RCC 7860 (cell line): ENCODE measurements around the gene MITF.

Experiments
- DNase-seq: peaks from one replicate; pipeline ENCODE4 v3.0.0-alpha.2; 2015; ENCODE audit warnings: low spot score
- FAIRE-seq: peaks from 2 replicates; lab custom pipeline; 2012; peaks lifted over from hg19 to GRCh38; lab: Jason Lieb, UNC

Gene MITF

DNA sequence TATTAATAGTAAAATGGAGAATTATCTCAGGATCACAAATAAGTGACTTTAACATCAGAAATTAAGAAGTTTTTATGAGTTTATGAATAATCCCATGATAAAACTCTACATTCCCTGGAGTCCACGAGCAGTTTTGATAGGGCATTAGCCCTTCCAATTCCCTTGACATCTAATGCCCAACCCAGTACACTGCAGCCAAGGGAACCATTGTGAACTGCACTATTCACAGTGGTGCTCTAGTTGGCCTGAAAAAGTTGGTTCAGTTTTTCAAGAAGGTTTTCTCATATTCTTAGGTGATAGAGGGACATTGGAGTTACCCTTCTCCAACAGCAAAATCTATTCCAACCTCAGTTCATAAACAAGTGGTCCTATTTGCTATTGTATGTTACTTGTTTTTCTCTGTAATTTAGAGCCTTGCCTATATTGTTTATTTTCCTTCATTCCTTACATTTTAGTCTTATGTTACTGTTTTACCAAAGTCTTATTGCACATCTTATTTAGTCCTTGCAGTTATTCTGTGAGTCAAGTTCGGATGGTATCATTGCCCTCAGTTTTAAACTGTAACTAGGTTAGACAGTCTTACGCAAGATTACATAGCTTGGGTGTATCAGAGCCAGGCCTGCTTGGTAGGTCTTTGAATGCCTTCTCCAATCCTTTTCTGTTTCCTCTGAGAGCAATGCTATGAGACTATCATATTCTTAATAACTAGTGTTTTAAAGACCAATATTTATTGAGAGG, 202.3 kb downstream of the MITF start:
- FAIRE-seq: peak; percentile 54
- DNase-seq: peak; percentile 16

DNA sequence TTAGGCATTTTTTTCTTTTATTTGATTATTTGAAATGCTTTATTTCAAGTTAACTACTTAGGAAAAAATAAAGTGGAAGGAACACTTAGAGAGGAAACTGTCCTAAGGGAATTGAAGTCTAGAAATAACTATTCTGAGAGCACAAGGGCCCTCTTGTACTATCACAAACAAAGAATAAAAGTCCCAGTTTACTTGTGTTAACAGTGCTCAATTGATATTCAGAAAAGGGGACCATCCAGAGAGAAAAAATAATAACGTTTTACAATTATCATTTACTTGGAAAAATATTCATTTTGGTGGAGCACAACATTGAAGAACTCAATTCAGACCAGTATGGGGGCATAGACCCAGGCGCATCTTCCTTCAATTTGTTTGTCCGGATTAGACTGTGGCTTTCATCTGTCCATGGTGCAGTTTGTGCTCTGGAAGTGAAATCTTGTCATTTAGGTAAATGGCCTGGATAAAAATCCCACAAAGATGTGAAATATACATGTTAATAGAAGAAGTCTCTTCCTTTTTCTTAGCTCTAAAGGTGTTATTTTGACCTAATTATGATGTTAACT, 205.7 kb downstream of the MITF start:
- no peak for DNase-seq
- FAIRE-seq: no peak

DNA sequence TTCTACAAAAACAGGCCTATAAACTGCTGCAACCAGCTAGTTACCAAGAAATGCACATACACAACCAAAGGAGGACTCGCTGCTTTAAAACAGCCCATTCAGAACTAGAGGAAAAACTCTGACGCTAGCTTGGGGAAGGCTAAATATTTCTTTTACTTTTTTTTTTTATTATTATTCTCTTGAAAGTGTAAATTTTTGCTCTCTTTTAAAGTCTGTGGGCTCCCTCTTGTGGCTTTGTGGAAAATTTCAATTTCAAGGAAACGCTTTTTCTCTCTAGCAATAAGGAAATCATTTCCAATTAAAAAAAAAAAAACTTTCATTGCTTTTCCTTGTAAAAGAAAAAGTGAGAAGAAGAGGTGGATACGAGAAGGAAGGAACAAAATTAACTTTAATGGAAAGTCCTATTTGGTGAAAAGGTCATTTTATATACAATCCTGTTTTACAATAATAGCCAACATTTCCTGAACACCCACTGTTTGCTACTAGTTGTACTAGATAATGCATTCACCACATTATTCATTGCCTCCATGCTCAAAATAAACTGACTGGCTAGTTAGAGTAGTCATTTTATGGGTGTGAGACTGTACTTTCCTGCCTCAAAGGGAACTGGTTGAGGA, 209.1 kb downstream of the MITF start:
- DNase-seq (no peak), FAIRE-seq (peak; percentile 76)

DNA sequence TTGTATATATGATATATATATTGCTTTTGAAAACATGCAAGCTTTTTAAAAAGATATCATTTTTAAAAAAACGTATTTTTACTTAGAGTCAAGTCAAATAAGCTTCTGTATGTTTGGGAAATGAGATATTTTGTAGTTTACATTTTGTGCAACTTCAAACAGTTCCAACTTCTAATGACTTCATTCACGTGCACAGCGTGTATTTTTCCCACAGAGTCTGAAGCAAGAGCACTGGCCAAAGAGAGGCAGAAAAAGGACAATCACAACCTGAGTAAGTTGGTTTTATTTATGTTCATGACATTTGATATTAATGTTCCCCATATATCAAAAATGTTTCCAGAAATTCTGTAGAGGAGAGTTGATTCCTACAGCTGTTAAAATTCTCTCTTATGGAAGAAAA, 212.4 kb downstream of the MITF start:
- FAIRE-seq (no peak), DNase-seq (no peak)

DNA sequence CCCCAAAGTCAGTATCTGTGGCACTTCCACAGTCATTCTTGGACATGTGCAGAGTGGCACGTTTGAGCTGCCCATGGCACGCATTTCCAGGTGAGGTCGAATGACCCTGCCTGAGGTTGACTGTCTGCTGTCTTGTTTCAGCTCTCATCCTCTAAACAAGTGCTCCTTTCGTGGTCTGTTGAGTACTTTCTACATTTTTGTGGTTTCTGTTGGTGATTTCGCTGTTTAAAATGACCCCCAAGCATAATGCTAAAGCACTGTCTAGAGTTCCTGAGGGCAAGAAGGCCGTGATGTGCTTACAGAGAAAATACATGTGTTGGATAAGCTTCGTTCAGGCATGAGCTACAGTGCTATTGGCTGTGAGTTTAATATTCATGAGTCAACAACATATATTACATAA, 220.3 kb downstream of the MITF start:
- no peak for FAIRE-seq

DNA sequence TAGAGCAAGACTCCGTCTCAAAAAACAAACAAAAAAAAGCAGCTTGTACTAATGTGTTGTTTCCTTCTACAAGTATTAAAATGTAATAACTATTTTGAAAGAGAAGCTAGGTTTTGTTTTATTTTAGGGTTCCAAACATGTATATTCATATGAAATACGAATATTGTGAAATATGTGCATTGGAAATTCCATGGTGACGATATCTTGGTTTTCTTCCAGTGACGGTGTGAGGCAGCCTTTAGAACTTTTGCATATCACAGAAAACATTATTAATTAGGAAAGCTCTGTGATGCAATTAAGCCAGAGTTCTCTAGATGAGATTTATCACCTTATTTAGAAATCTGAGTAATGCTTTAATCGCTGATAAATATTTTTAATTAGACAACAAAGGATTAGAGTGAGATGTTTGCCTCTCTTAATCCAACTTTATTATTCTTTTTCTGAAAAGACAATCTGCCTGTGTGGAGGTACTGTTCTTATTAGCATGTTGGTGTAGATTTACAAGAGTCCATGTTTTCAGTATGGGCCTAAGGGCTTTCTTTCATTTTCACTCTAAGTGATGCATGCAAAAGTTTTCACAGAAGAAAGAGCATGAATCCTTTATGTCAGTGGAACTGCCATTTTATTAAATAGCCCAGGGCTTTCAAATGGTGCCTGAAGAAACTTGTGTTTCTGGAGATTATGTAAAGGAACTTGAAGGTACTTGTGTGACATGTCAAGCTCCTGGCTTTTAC, 222.6 kb downstream of the MITF start:
- FAIRE-seq: no peak

More for the DNA sequence above, 220.3 kb downstream of the MITF start:
- no peak for DNase-seq

DNA sequence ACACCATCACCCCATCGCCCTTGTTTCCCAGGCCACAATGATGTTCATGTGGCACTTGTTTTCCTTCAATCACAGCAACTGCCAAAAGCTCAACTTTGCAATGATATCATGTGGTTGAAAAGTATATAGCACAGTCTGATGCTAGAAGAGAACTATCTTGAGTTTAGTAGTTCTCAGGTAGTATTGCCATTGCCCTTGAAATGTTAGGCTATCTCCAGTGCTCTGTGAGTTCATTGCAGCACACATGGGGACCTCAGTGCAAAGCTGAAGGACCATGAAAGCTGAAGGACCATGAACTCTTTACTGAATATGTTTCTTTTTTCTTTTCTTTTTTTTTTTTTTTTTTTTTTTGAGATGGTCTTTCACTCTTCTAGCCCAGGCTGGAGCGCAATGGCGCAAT, 224.4 kb downstream of the MITF start:
- DNase-seq (no peak), FAIRE-seq (no peak)

More for the DNA sequence above, 222.6 kb downstream of the MITF start:
- DNase-seq: no peak

DNA sequence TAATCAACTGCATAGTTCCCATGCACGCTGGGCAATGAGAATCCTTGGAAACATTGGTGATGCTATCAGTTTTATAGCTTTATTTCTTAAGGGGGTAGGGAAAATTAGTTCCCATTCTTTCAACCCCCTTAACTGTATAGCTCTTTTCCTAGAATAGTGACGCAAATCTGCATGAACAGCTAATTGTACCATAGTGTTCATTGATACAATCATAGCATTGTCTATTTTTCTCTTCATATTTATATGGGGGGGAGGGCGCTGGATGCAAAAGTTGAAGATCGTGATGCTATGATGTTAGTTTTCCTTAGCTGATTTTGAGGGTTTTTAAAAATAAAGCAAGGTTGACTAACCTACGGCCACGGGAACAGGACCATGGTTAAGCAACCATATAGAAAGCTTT, 227.9 kb downstream of the MITF start:
- DNase-seq (no peak), FAIRE-seq (no peak)

DNA sequence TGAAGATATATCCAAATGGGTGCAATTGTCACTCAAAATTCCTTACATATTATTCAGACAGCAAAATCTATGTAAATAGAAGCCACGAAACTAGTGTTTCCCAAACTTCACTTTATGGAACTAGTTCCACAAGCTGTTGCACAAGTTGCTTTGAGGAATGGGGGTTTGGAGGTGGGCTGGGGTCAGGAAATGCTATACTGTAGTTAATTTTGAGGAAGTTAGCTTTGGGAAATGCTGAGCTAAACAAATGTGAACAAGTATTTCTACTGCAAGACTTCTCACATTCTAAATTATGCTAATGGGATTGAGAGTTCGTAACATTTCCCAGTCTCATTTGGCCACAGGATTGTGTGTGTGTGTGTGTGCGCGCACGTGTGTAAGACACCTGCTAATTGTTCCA, 231.6 kb downstream of the MITF start:
- DNase-seq (no peak), FAIRE-seq (no peak)

DNA sequence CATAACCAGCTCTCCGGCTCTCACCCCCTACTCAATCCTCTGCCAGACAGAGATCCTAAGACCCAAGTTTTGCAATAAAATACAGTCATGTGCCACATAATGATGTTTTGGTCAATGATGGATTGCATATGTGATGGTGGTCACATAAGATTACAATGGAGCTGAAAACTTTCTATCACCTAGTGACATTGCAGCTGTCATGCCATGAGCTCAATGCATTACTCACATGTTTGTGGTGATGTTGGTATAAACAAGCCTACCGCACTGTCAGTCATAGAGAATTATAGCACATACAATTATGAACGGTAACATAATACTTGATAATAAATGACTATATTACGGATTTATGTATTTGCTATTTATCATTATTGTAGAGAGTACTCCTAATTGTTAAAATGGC, 233.4 kb downstream of the MITF start:
- DNase-seq (no peak), FAIRE-seq (no peak)

DNA sequence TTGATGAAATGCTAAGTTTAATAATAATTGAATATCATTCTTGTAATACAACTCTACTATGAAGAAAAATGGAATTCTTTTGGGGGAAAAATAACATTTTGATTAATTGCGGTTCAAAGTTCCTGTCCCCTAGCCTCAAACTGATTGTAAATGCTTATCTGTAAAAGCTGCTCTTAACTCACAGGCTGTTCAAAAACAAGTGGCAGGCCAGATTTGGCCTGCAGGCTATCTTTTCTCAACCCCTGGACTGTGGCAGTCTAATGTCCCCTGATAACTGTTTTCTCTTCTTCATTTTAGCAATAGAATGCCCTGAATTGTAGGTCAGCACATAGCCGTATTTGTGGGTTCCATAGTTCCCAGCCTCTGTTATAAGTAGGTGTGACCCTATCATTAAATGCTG, 236.8 kb downstream of the MITF start:
- no peak for FAIRE-seq

DNA sequence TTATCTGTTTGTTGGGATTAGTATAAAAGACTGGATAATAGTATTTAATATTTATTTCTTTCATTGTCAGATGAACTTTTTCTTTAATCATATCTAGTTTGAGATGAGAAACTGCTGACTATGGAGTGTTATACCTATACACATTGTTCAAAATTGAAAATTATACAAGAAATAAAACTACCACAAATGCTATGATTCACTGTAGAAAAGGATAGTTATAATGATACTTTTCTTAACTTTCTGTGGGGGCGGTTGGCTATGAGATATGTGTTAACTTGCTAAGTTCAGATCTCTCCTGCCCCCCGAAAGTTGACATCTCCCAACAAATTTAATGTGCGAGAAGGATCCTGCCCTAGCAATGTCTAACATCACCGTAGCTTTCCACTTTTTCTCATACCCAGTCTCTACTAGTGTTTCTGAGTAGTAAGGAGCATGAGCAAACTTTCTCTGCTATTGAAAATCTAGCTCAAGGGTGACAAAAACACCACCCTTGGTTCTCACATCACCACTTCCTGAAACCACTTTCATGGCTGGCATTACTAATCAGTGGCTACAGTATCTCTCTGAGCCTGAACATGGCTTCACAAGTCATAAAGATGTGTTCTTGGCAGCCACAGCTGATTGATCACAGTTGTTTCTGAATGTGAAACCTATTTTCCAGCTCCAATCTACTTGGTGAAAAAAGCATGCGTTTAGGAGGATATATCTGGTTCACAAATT, 244.4 kb downstream of the MITF start:
- FAIRE-seq (no peak), DNase-seq (no peak)

More for the DNA sequence above, 236.8 kb downstream of the MITF start:
- DNase-seq: no peak

DNA sequence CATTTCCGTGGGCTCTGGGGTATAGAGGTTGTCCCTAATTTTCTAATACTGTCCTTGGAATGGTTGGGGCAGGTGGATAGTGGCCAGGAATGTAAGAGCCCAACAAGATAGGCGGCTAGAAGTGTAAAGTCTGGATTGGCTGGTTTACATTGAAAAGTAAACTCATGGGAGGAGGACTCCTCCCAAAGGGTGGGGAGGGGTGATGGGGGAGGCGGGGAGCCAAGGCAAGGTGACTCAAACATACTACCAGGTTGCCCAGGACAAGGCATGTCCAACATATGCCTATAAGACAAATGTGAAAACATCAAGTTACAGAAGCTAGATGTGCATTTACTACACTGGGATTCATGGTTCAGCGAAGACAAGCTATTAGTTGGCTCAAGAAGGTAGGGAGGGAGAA, 246.0 kb downstream of the MITF start:
- FAIRE-seq: no peak
- DNase-seq: no peak

DNA sequence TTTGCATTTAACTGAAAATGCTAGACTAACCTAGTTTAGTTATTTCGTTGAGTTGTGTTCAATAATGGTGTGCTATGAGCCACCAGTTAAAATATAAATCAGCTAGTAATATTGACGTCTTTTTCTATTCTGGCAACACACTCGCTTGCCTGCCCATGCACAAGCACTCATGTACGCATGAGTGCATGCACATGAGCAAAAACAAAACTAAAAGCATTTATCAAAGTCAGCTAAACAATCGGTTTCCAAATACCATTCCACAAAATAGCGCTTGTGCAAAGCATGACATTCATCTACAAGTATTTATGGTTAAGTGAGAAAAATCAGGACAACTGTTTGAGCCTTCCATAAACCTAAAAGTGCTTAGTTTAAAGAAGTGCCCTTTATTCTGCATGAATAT, 247.2 kb downstream of the MITF start:
- DNase-seq (no peak), FAIRE-seq (no peak)

DNA sequence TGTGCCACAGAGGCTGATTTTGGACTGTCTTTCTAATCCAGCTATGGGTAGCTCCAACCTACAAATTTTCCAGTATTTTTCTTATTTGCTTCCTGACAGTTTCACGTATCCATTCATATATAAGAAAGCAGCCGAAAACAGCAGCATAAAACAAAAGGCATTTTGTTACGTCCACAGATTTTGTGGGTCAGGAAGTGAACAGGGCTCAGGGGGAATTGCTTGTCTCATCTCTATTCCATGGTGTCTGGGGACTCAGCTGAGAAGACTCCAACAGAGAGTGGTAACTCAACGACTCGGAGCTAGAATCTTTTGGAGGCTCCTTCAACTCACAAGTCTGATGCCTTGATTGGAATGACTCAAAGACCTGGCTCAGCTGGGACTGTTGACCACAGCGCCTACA, 248.6 kb downstream of the MITF start:
- FAIRE-seq: no peak

DNA sequence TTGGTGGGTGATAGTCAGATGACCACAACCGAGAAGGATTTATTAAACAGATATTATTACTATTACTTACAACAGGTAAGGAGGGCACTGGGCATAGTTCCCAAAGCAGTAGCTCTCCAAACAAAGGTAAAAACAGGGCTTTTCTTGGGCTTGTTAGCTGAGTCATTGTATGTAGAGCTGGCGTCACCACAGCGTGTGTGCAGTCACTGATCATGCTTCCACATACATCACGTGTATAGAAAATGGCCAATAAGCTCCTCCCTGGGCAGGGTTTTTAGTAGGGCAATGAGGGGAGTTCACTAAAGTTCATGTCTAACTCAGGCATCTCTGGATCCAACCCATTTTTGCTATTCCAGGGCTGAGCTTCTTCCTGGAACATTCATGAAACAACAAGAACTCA, 254.5 kb downstream of the MITF start:
- FAIRE-seq: no peak
- DNase-seq: no peak

More for the DNA sequence above, 248.6 kb downstream of the MITF start:
- DNase-seq: no peak

DNA sequence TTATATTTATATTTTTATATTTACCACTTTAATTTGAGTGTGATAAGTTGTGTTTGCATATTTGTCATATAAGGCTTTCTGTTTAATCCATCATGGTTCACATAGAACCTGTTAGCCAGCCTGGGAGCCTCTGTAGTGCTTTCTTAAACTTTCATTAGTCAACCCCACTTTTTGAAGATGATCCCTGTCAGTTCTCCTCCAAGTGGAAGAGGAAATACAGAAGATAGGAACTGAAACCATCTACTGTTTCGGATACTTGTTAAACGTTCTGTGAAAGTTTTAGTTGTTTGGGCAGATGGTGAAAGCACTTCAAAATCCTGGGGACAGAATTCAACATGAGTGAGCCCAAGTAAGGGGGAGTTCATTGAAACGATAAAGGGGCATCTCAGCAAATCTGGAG, 255.7 kb downstream of the MITF start:
- FAIRE-seq: no peak

DNA sequence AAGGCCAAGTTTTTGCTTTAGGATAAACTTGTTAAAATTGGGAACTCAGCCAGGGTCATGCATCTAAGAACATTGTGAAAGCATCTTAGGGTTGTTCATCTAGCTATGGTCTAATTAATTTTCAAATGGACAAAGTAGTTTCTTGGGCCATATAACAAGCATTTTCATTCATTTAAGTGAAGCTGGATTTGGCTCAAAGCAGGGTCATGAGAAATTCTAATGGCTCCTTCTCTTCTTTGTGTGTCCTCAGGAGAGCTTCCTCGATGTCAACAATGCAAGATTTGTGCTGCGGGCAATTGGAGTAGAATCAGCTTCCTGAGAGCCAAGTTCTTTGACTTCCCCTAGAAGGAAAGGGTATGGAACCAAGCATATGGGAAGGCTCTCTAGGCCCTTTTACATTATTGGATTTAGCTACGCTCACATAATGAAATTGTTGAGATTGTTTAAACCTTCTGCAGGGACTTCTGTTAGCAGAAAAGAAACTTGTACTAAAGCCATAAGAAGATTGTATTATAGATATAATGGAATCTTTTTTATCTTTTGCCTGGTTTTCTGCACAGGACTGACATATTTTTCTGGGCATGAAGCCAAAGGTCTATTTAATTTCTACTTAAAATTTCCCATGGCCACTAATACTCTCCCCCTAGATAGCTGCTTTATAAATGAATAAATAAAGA, 258.5 kb downstream of the MITF start:
- DNase-seq (no peak), FAIRE-seq (no peak)

More for the DNA sequence above, 255.7 kb downstream of the MITF start:
- DNase-seq: no peak

DNA sequence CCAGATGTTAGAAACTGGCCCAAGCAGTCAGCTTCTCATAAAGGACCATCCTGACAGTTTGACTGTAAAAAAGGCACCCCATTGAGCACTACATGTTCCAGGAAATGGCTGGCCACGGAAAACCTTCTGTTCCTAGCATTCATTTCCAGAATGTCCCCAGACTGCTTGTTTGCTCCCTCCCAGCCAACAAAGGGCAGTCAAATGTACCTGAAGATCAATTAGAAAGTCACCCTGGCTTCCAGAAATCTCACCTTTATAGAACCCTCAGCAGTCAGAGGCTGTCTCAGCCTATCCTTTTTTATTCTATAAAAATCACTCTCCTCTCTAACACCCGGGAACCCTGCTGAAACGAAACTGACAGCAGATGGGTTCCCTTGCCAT, 259.5 kb downstream of the MITF start:
- FAIRE-seq (no peak), DNase-seq (no peak)
